MM.1S (cell line): Measurements from ENCODE around the gene IL12A.

Source experiments
- DNase-seq: peaks from one replicate; pipeline ENCODE4 v3.0.0-alpha.2; 2015
- H2AFZ ChIP-seq: fragments of 300-600 bp; sonication (generic); 2 replicates; pipeline ENCODE4 v1.6.0; 2016; ENCODE audit warnings: antibody characterized with exemption, low read length
- H3F3A ChIP-seq: fragments of 300-600 bp; sonication (generic); 2 replicates; pipeline ENCODE4 v1.6.1; 2016; ENCODE audit warnings: mild to moderate bottlenecking, antibody characterized with exemption, low read length, moderate library complexity, mixed read lengths; ENCODE audit not compliant: insufficient read depth
- H3K27ac ChIP-seq: fragments of 300-600 bp; sonication (generic); 2 replicates; pipeline ENCODE4 v1.5.1; 2016; ENCODE audit warnings: mild to moderate bottlenecking, low read length
- H3K27me3 ChIP-seq: fragments of 300-600 bp; sonication (generic); replicated peaks from 2 replicates; pipeline ENCODE4 v1.6.0; 2016; ENCODE audit warnings: low read length; ENCODE audit not compliant: insufficient read depth
- H3K36me3 ChIP-seq: fragments of 300-600 bp; sonication (generic); replicated peaks from 2 replicates; pipeline ENCODE4 v1.6.1; 2016; ENCODE audit warnings: mild to moderate bottlenecking, low read length, mixed read lengths; ENCODE audit not compliant: insufficient read depth
- H3K4me1 ChIP-seq: fragments of 300-600 bp; sonication (generic); 2 replicates; pipeline ENCODE4 v1.6.1; 2016; ENCODE audit warnings: low read length, mixed read lengths
- H3K4me2 ChIP-seq: fragments of 300-600 bp; sonication (generic); 2 replicates; pipeline ENCODE4 v1.6.0; 2016; ENCODE audit warnings: low read depth, low read length
- H3K4me3 ChIP-seq: fragments of 300-600 bp; sonication (generic); 2 replicates; pipeline ENCODE4 v1.5.1; 2016; ENCODE audit warnings: low read length, mixed read lengths
- H3K79me2 ChIP-seq: fragments of 300-600 bp; sonication (generic); 2 replicates; pipeline ENCODE4 v1.6.1; 2016; ENCODE audit warnings: mixed run types, low read length, mixed read lengths
- H3K9ac ChIP-seq: fragments of 300-600 bp; sonication (generic); 2 replicates; pipeline ENCODE4 v1.6.1; 2016; ENCODE audit warnings: low read length, mixed read lengths
- H3K9me2 ChIP-seq: fragments of 300-600 bp; sonication (generic); replicated peaks from 2 replicates; pipeline ENCODE4 v1.6.1; 2016; ENCODE audit warnings: mild to moderate bottlenecking, low read length, mixed read lengths; ENCODE audit not compliant: insufficient read depth
- H3K9me3 ChIP-seq: fragments of 300-600 bp; sonication (generic); replicated peaks from 2 replicates; pipeline ENCODE4 v1.6.1; 2016; ENCODE audit warnings: mild to moderate bottlenecking, low read length, mixed read lengths; ENCODE audit not compliant: insufficient read depth
- H4K20me1 ChIP-seq: fragments of 300-600 bp; sonication (generic); 2 replicates; pipeline ENCODE4 v1.6.1; 2016; ENCODE audit warnings: mild to moderate bottlenecking, low read length, moderate library complexity, mixed read lengths; ENCODE audit not compliant: insufficient read depth
- EZH2 ChIP-seq: fragments of 300-600 bp; sonication (generic); optimal IDR thresholded peaks from 2 replicates; pipeline ENCODE3; 2017; ENCODE audit warnings: low read depth, mild to moderate bottlenecking, antibody characterized with exemption, low read length, mixed read lengths
- EZH2phosphoT487 ChIP-seq: fragments of 300-600 bp; sonication (generic); IDR thresholded peaks from 2 replicates; pipeline ENCODE4 v1.6.1; 2018; ENCODE audit warnings: antibody characterized with exemption, low read length
- TF ChIP-seq, protein P1 (sequence below): fragments of 300-600 bp; sonication (generic); IDR thresholded peaks from 2 replicates; pipeline ENCODE4 v1.5.1; 2016; ENCODE audit warnings: antibody characterized with exemption, low read length, mixed read lengths

The IL12A gene

DNA sequence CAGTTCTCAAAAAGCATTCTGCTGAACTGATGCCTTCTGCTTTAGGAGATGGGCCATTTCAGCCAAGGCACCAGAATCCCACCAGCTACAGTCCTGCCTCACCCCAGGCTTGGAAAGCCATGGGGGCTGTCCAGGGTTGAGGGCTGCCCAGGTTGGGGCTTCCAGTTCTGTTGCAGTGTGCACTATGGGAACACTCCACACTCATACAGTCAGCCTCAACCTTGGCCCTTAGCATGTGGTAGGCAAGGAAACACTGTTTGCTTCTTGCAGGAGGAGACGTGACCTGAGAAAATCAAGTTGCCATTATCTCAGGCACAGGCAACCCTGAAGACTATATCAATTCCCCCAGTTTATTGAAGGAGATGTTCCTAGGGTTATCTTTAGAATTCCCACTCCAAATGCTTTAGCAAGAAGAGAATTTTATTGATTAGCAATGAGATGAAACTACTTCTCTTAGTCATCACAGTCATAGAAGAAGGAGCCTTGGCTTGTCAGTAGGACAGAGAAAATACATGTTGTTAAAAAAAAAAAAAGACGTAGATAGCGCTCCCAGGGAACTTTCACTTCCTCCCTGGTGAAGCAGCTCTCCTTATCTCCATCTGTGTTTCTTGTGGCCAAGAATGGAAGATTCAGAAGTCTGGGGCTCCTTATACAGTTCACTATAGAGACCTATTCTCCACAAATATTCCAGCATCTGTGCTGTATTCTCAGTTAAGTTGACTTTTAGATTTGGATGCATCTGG, 38.3 kb upstream of the IL12A start:
- H3F3A ChIP-seq = no peaks in the 10 kb centered on the region
- DNase-seq = no peak
- TF ChIP-seq, protein P1, sequence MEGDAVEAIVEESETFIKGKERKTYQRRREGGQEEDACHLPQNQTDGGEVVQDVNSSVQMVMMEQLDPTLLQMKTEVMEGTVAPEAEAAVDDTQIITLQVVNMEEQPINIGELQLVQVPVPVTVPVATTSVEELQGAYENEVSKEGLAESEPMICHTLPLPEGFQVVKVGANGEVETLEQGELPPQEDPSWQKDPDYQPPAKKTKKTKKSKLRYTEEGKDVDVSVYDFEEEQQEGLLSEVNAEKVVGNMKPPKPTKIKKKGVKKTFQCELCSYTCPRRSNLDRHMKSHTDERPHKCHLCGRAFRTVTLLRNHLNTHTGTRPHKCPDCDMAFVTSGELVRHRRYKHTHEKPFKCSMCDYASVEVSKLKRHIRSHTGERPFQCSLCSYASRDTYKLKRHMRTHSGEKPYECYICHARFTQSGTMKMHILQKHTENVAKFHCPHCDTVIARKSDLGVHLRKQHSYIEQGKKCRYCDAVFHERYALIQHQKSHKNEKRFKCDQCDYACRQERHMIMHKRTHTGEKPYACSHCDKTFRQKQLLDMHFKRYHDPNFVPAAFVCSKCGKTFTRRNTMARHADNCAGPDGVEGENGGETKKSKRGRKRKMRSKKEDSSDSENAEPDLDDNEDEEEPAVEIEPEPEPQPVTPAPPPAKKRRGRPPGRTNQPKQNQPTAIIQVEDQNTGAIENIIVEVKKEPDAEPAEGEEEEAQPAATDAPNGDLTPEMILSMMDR = no peak
- no peak for TF ChIP-seq EZH2phosphoT487
- no peak for TF ChIP-seq EZH2
- H3K27ac ChIP-seq = no peak overlapping the region
- no peaks in the 10 kb centered on the region for H3K27me3 ChIP-seq
- no peaks in the 10 kb centered on the region for H3K79me2 ChIP-seq
- no peaks in the 10 kb centered on the region for H3K9me2 ChIP-seq
- H3K4me1 ChIP-seq = 0 out of 2 replicates have a peak, but pooled peaks cover 8% of the 10 kb centered on the region
- H3K36me3 ChIP-seq = no peaks in the 10 kb centered on the region
- H4K20me1 ChIP-seq = no peaks in the 10 kb centered on the region
- no peak overlapping the region for H3K9ac ChIP-seq
- H3K9me3 ChIP-seq = no peaks in the 10 kb centered on the region
- no peak overlapping the region for H2AFZ ChIP-seq
- H3K4me3 ChIP-seq = no peak overlapping the region
- no peak overlapping the region for H3K4me2 ChIP-seq

DNA sequence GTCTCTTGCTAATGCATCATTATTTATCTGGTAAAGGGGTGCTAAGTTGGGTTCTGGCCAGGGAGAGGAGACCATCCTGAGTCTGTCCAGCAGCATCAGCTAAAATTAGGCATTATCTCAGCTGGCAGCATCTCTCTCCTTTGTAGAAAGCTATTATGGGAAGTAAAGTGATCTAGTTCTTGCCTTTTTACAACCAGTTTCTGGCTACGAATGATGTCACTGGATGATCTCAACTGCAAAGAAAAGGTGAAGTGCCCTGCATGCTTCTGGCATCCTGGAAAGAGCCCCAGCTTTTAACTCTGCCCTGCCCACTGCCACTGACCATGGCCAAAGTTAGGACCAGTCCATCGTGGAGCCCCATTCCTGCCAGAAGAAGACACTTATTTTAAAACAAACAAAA, 37.1 kb upstream of the IL12A start:
- DNase-seq = no peak
- Histone ChIP-seq H3F3A (no peaks in the 10 kb centered on the region), H3K9me2 (no peaks in the 10 kb centered on the region), H3K27ac (no peak overlapping the region), H2AFZ (no peak overlapping the region), H3K4me1 (0 out of 2 replicates have a peak, but pooled peaks cover 8% of the 10 kb centered on the region), H3K4me3 (no peak overlapping the region), H3K79me2 (no peaks in the 10 kb centered on the region), H3K9me3 (no peaks in the 10 kb centered on the region), H3K36me3 (no peaks in the 10 kb centered on the region), H3K9ac (no peak overlapping the region), H4K20me1 (no peaks in the 10 kb centered on the region), H3K27me3 (no peaks in the 10 kb centered on the region), H3K4me2 (no peak overlapping the region)
- TF ChIP-seq EZH2phosphoT487 = no peak

- H3K4me3 ChIP-seq = no peak overlapping the region
- H3K36me3 ChIP-seq = no peaks in the 10 kb centered on the region
- no peaks in the 10 kb centered on the region for H3F3A ChIP-seq
- DNase-seq = no peak
- H3K27me3 ChIP-seq = no peaks in the 10 kb centered on the region
- no peaks in the 10 kb centered on the region for H3K9me3 ChIP-seq
- TF ChIP-seq EZH2 (no peak), EZH2phosphoT487 (no peak)
- TF ChIP-seq, protein P1 = no peak
- 0 out of 2 replicates have a peak, but pooled peaks cover 8% of the 10 kb centered on the region for H3K4me1 ChIP-seq
- no peak overlapping the region for H3K27ac ChIP-seq
- no peaks in the 10 kb centered on the region for H3K9me2 ChIP-seq
- no peak overlapping the region for H2AFZ ChIP-seq
- H3K4me2 ChIP-seq = no peak overlapping the region
- H3K9ac ChIP-seq = no peak overlapping the region
- no peaks in the 10 kb centered on the region for H3K79me2 ChIP-seq
- H4K20me1 ChIP-seq = no peaks in the 10 kb centered on the region
Observed at GRCh38 chr3:159953325-159954085, 35.1 kb upstream of the IL12A start.
